Panc1 (cell line): ENCODE measurements around the gene MAP4K2. TPM values are rescaled to one million over a fixed set of nuclear protein-coding genes. Genes with fewer than 3 reads are reported as not detected.

Source experiments
- ATAC-seq: fragments of 200-7000 bp; cut with Tn5 transposase; 2 replicates; pipeline ENCODE4 v1.9.1; 2020; ENCODE audit warnings: mild to moderate bottlenecking, moderate library complexity
- BruUV-seq: library from RNA; stranded (reverse); fragments of 400-500 nt; replicated peaks from 2 replicates; lab custom pipeline; 2021; lab: Mats Ljungman, UMichigan
- CTCF ChIA-PET: fragments of 300-600 bp; sonication (Branson Sonifier 250); formaldehyde crosslinking; loops from one replicate; lab custom pipeline; 2022; ENCODE audit warnings: antibody characterized with exemption; lab: Charles Lee
- POLR2A ChIA-PET: fragments of 300-600 bp; sonication (Branson Sonifier 250); formaldehyde crosslinking; loops from one replicate; lab custom pipeline; 2022; ENCODE audit warnings: antibody characterized with exemption; lab: Charles Lee
- DNase-seq: peaks from one replicate; pipeline ENCODE4 v3.0.0-alpha.2; 2010; ENCODE audit warnings: low read depth, low spot score
- H3K27ac ChIP-seq: 2 replicates; pipeline ENCODE4 v1.5.1; 2011; ENCODE audit warnings: mild to moderate bottlenecking, low read length, inconsistent platforms
- H3K27me3 ChIP-seq: fragments of 200-500 bp; sonication (Bioruptor generic); 2 replicates; pipeline ENCODE4 v1.6.0; 2014; ENCODE audit warnings: low read length, inconsistent platforms; ENCODE audit not compliant: control insufficient read depth, insufficient read depth
- H3K36me3 ChIP-seq: fragments of 200-500 bp; sonication (Bioruptor generic); 2 replicates; pipeline ENCODE4 v1.5.1; 2014; ENCODE audit warnings: inconsistent platforms, mild to moderate bottlenecking, low read length, moderate library complexity; ENCODE audit not compliant: control insufficient read depth, insufficient read depth
- H3K4me1 ChIP-seq: 2 replicates; pipeline ENCODE4 v1.5.1; 2011; ENCODE audit warnings: inconsistent platforms, mild to moderate bottlenecking, low read length, moderate library complexity; ENCODE audit not compliant: control insufficient read depth, insufficient read depth
- H3K4me3 ChIP-seq, 2 experiments: 2 replicates each; pipeline ENCODE4 v1.5.1; 2011 to 2012; ENCODE audit warnings: low read depth in 2 of 2, low read length in 2 of 2, mild to moderate bottlenecking in 2 of 2, inconsistent platforms in 1 of 2, moderate library complexity in 1 of 2
- H3K9me3 ChIP-seq: fragments of 200-500 bp; sonication (Bioruptor generic); 2 replicates; pipeline ENCODE4 v1.5.1; 2014; ENCODE audit warnings: low read depth, mild to moderate bottlenecking, inconsistent platforms, low read length, moderate library complexity; ENCODE audit not compliant: control insufficient read depth, insufficient read depth
- POLR2AphosphoS5 ChIP-seq: IDR thresholded peaks from 2 replicates; pipeline ENCODE4 v1.6.1; 2012; ENCODE audit warnings: mild to moderate bottlenecking, low read depth, low read length, moderate library complexity
- SIN3A ChIP-seq: IDR thresholded peaks from 2 replicates; pipeline ENCODE4 v1.6.1; 2012; ENCODE audit warnings: low read depth, mild to moderate bottlenecking, low read length, moderate library complexity, borderline replicate concordance; ENCODE audit not compliant: insufficient read depth
- TCF7L2 ChIP-seq: IDR thresholded peaks from 2 replicates; pipeline ENCODE4 v1.6.1; 2011; ENCODE audit warnings: mild to moderate bottlenecking, low read depth, low read length, inconsistent platforms
- in situ Hi-C: cut with HindIII; loops from 2 replicates; pipeline ENCODE4 v1.10.0; 2016; ENCODE audit warnings: low sequenced_read_pairs, low pct_unique_long_range_greater_than_20kb
- intact Hi-C: fragments of 100-400 bp; cut with micrococcal nuclease; formaldehyde crosslinking; loops from one replicate; pipeline ENCODE4 v1.10.0; 2022; ENCODE audit not compliant: unreplicated experiment
- total RNA-seq: library from RNA; stranded (reverse); gene quantifications from one replicate; pipeline ENCODE4 v1.2.1, GENCODE V29; 2021; ENCODE audit not compliant: unreplicated experiment
- TF ChIP-seq, protein P1 (sequence below), 2 experiments: IDR thresholded peaks; 2 replicates each; pipeline ENCODE4 v1.6.1; 2011 to 2012; ENCODE audit warnings: low read depth in 2 of 2, control low read depth in 1 of 2, low read length in 1 of 2, mild to moderate bottlenecking in 1 of 2, moderate library complexity in 1 of 2; ENCODE audit not compliant: insufficient read depth in 1 of 2
- TF ChIP-seq, protein P2 (sequence below): fragments of 450-650 bp; IDR thresholded peaks from 2 replicates; pipeline ENCODE4 v1.5.1; 2017; ENCODE audit warnings: mild to moderate bottlenecking

The MAP4K2 gene
- total RNA-seq, 1 experiment from 2014 or later: 46.4 TPM

GRCh38 chr11:64750361-64751054 is 52.5 kb downstream of the MAP4K2 start:
- CTCF ChIA-PET: no interaction called here
- no TSS peak for BruUV-seq
- no peak for ATAC-seq

GRCh38 chr11:64747961-64748665 is 54.9 kb downstream of the MAP4K2 start:
- Histone ChIP-seq H3K4me3 (no peak overlapping the region), H3K27ac (no peak overlapping the region), H3K36me3 (no peaks in the 10 kb centered on the region), H3K27me3 (no peaks in the 10 kb centered on the region), H3K9me3 (no peaks in the 10 kb centered on the region), H3K4me1 (peaks cover 13% of the 10 kb centered on the region)
- ATAC-seq: no peak
- in situ Hi-C loops (no loop called here), intact Hi-C loops (no loop called here)
- ChIA-PET POLR2A (interaction anchor here (0.7 kb wide), 2 partner anchors 30 to 42 kb away, joined by 8 to 9 read pairs; no protein-coding TSS in a partner anchor), CTCF (interaction anchor here (0.8 kb wide), 1 partner anchor 88 kb away, joined by 5 read pairs; no protein-coding TSS in a partner anchor)
- no peak for DNase-seq
- no peak for TF ChIP-seq POLR2AphosphoS5
- TF ChIP-seq, protein P1, sequence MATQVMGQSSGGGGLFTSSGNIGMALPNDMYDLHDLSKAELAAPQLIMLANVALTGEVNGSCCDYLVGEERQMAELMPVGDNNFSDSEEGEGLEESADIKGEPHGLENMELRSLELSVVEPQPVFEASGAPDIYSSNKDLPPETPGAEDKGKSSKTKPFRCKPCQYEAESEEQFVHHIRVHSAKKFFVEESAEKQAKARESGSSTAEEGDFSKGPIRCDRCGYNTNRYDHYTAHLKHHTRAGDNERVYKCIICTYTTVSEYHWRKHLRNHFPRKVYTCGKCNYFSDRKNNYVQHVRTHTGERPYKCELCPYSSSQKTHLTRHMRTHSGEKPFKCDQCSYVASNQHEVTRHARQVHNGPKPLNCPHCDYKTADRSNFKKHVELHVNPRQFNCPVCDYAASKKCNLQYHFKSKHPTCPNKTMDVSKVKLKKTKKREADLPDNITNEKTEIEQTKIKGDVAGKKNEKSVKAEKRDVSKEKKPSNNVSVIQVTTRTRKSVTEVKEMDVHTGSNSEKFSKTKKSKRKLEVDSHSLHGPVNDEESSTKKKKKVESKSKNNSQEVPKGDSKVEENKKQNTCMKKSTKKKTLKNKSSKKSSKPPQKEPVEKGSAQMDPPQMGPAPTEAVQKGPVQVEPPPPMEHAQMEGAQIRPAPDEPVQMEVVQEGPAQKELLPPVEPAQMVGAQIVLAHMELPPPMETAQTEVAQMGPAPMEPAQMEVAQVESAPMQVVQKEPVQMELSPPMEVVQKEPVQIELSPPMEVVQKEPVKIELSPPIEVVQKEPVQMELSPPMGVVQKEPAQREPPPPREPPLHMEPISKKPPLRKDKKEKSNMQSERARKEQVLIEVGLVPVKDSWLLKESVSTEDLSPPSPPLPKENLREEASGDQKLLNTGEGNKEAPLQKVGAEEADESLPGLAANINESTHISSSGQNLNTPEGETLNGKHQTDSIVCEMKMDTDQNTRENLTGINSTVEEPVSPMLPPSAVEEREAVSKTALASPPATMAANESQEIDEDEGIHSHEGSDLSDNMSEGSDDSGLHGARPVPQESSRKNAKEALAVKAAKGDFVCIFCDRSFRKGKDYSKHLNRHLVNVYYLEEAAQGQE (IDR thresholded peaks at IDR 0.05; ENCODE audit: insufficient read depth in 1 of 2, low read depth in 2 of 2, low read length in 1 of 2): no peak
- TF ChIP-seq TCF7L2: no peak
- TF ChIP-seq, protein P2, sequence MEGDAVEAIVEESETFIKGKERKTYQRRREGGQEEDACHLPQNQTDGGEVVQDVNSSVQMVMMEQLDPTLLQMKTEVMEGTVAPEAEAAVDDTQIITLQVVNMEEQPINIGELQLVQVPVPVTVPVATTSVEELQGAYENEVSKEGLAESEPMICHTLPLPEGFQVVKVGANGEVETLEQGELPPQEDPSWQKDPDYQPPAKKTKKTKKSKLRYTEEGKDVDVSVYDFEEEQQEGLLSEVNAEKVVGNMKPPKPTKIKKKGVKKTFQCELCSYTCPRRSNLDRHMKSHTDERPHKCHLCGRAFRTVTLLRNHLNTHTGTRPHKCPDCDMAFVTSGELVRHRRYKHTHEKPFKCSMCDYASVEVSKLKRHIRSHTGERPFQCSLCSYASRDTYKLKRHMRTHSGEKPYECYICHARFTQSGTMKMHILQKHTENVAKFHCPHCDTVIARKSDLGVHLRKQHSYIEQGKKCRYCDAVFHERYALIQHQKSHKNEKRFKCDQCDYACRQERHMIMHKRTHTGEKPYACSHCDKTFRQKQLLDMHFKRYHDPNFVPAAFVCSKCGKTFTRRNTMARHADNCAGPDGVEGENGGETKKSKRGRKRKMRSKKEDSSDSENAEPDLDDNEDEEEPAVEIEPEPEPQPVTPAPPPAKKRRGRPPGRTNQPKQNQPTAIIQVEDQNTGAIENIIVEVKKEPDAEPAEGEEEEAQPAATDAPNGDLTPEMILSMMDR: no peak
- no peak for TF ChIP-seq SIN3A
- BruUV-seq: no TSS peak

More at GRCh38 chr11:64750361-64751054, 52.5 kb downstream of the MAP4K2 start:
- intact Hi-C loops (no loop called here), in situ Hi-C loops (no loop called here)
- Histone ChIP-seq H3K4me3 (no peak overlapping the region), H3K36me3 (no peaks in the 10 kb centered on the region), H3K27ac (no peak overlapping the region), H3K27me3 (no peaks in the 10 kb centered on the region), H3K4me1 (peaks cover 2% of the 10 kb centered on the region; the same call in 1 of the 2 replicates), H3K9me3 (no peaks in the 10 kb centered on the region)
- TF ChIP-seq POLR2AphosphoS5 (no peak), TCF7L2 (no peak), SIN3A (no peak)
- TF ChIP-seq, protein P1 (IDR thresholded peaks at IDR 0.05; ENCODE audit: insufficient read depth in 1 of 2, low read depth in 2 of 2, low read length in 1 of 2): no peak
- TF ChIP-seq, protein P2: no peak
- POLR2A ChIA-PET: no interaction called here
- no peak for DNase-seq
